IMR-90 (cell line): ENCODE results near the gene ATP10D. TPM values are rescaled to one million over a fixed set of nuclear protein-coding genes. Genes with fewer than 3 reads are reported as not detected.

ENCODE experiments used
- ATAC-seq: fragments of 200-7000 bp; cut with Tn5 transposase; 2 replicates; pipeline ENCODE4 v1.9.1; 2020; ENCODE audit warnings: low read depth, mild to moderate bottlenecking, moderate library complexity
- BruUV-seq: library from RNA; stranded (reverse); fragments of 400-500 nt; replicated peaks from 2 replicates; lab custom pipeline; 2021; lab: Mats Ljungman, UMichigan
- CTCF ChIA-PET: fragments of 300-600 bp; formaldehyde crosslinking; extraction: SDS; loops from one replicate; lab custom pipeline; 2021; ENCODE audit warnings: antibody characterized with exemption; lab: Yijun Ruan, JAX
- POLR2A ChIA-PET: fragments of 300-600 bp; sonication (Branson Sonifier 250); formaldehyde crosslinking; loops from one replicate; lab custom pipeline; 2022; ENCODE audit warnings: antibody characterized with exemption; ENCODE audit not compliant: unreplicated experiment; lab: Charles Lee
- DNase-seq: peaks from one replicate; pipeline ENCODE4 v3.0.0; 2013
- H2AFZ ChIP-seq: replicated peaks from 2 replicates; pipeline ENCODE3; 2013; ENCODE audit warnings: low read length, mild to moderate bottlenecking; ENCODE audit not compliant: poor library complexity
- H2AK5ac ChIP-seq: 2 replicates; pipeline ENCODE4 v1.6.1; 2013; ENCODE audit warnings: low read depth, low read length, inconsistent platforms
- H2AK9ac ChIP-seq: replicated peaks from 2 replicates; pipeline ENCODE3; 2013; ENCODE audit warnings: mild to moderate bottlenecking, low read depth, low read length, moderate library complexity; ENCODE audit not compliant: poor library complexity
- H2BK120ac ChIP-seq: 2 replicates; pipeline ENCODE4 v1.6.1; 2013; ENCODE audit warnings: low read depth, low read length, inconsistent platforms
- H2BK15ac ChIP-seq: 3 replicates; pipeline ENCODE4 v1.6.1; 2013; ENCODE audit warnings: low read depth, low read length, inconsistent platforms
- H2BK20ac ChIP-seq: 2 replicates; pipeline ENCODE4 v1.6.1; 2013; ENCODE audit warnings: low read depth, mild to moderate bottlenecking, inconsistent platforms, low read length, moderate library complexity
- H2BK5ac ChIP-seq: 2 replicates; pipeline ENCODE4 v1.6.1; 2013; ENCODE audit warnings: mild to moderate bottlenecking, low read depth, low read length, inconsistent platforms; ENCODE audit not compliant: poor library complexity, severe bottlenecking
- H3K14ac ChIP-seq: replicated peaks from 2 replicates; pipeline ENCODE4 v1.6.1; 2013; ENCODE audit warnings: low read depth, low read length, inconsistent platforms
- H3K18ac ChIP-seq: 2 replicates; pipeline ENCODE4 v1.6.1; 2013; ENCODE audit warnings: low read depth, low read length, control low read depth
- H3K23ac ChIP-seq: 2 replicates; pipeline ENCODE4 v1.6.1; 2013; ENCODE audit warnings: low read depth, low read length, inconsistent platforms
- H3K27ac ChIP-seq: 2 replicates; pipeline ENCODE4 v1.5.1; 2013; ENCODE audit warnings: mild to moderate bottlenecking, control low read depth, low read length; ENCODE audit not compliant: insufficient read depth
- H3K27me3 ChIP-seq: 2 replicates; pipeline ENCODE4 v1.6.1; 2013; ENCODE audit warnings: low read length; ENCODE audit not compliant: control insufficient read depth, insufficient read depth
- H3K36me3 ChIP-seq: 2 replicates; pipeline ENCODE4 v1.6.1; 2013; ENCODE audit warnings: low read length, mixed read lengths; ENCODE audit not compliant: control insufficient read depth, insufficient read depth
- H3K4ac ChIP-seq: 2 replicates; pipeline ENCODE4 v1.6.1; 2013; ENCODE audit warnings: low read depth, low read length, inconsistent platforms
- H3K4me1 ChIP-seq: 2 replicates; pipeline ENCODE4 v1.6.1; 2013; ENCODE audit warnings: low read length, mixed read lengths; ENCODE audit not compliant: control insufficient read depth, insufficient read depth
- H3K4me2 ChIP-seq: 2 replicates; pipeline ENCODE4 v1.6.1; 2013; ENCODE audit warnings: low read depth, mild to moderate bottlenecking, control low read depth, low read length, moderate library complexity
- H3K4me3 ChIP-seq: 2 replicates; pipeline ENCODE4 v1.5.1; 2013; ENCODE audit warnings: low read depth, mild to moderate bottlenecking, control low read depth, low read length, moderate library complexity; ENCODE audit not compliant: insufficient read depth
- H3K56ac ChIP-seq: 2 replicates; pipeline ENCODE4 v1.6.1; 2013; ENCODE audit warnings: low read length, inconsistent platforms; ENCODE audit not compliant: insufficient read depth; ENCODE audit errors: extremely low read depth
- H3K79me1 ChIP-seq, 2 experiments: 2 replicates each; pipeline ENCODE4 v1.6.1; 2013; ENCODE audit warnings: low read length in 2 of 2, inconsistent platforms in 1 of 2, low read depth in 1 of 2
- H3K9ac ChIP-seq: 2 replicates; pipeline ENCODE4 v1.6.1; 2013; ENCODE audit warnings: low read depth, low read length, control low read depth
- H3K9me1 ChIP-seq: 2 replicates; pipeline ENCODE4 v1.6.1; 2013; ENCODE audit warnings: low read length, inconsistent platforms; ENCODE audit not compliant: insufficient read depth
- H3K9me3 ChIP-seq: 2 replicates; pipeline ENCODE4 v1.6.1; 2013; ENCODE audit warnings: low read length; ENCODE audit not compliant: control insufficient read depth, insufficient read depth
- H4K20me1 ChIP-seq: 2 replicates; pipeline ENCODE4 v1.6.1; 2013; ENCODE audit warnings: low read length, inconsistent platforms; ENCODE audit not compliant: insufficient read depth
- H4K5ac ChIP-seq: 2 replicates; pipeline ENCODE4 v1.6.1; 2013; ENCODE audit warnings: mild to moderate bottlenecking, low read depth, low read length, control low read depth
- H4K8ac ChIP-seq, 2 experiments: 2 replicates each; pipeline ENCODE4 v1.6.1; 2013; ENCODE audit warnings: low read depth in 2 of 2, low read length in 2 of 2, control low read depth in 1 of 2, inconsistent platforms in 1 of 2
- H4K91ac ChIP-seq: 2 replicates; pipeline ENCODE4 v1.6.1; 2013; ENCODE audit warnings: low read depth, low read length, inconsistent platforms; ENCODE audit not compliant: insufficient read depth
- BHLHE40 ChIP-seq: fragments of 150-350 bp; IDR thresholded peaks from 2 replicates; pipeline ENCODE4 v1.6.1; 2016; ENCODE audit warnings: mild to moderate bottlenecking, low read depth, low read length
- CHD1 ChIP-seq: IDR thresholded peaks from 2 replicates; pipeline ENCODE4 v1.6.1; 2012; ENCODE audit warnings: low read depth, low read length, improper control_type of control experiment
- CTCF ChIP-seq: conservative IDR thresholded peaks from 2 replicates; pipeline ENCODE4 v1.5.1; 2012; ENCODE audit warnings: mild to moderate bottlenecking, low read depth, low read length, improper control_type of control experiment
- ELK1 ChIP-seq: fragments of 150-350 bp; IDR thresholded peaks from 2 replicates; pipeline ENCODE4 v1.6.1; 2016; ENCODE audit warnings: low read depth, mild to moderate bottlenecking, low read length, moderate library complexity, borderline replicate concordance
- MAFK ChIP-seq: IDR thresholded peaks from 2 replicates; pipeline ENCODE4 v1.6.1; 2012; ENCODE audit warnings: low read depth, low read length, improper control_type of control experiment
- MXI1 ChIP-seq: IDR thresholded peaks from 2 replicates; pipeline ENCODE4 v1.6.1; 2012; ENCODE audit warnings: low read depth, mild to moderate bottlenecking, low read length, moderate library complexity, borderline replicate concordance
- NFE2L2 ChIP-seq: fragments of 150-350 bp; IDR thresholded peaks from 2 replicates; pipeline ENCODE4 v1.6.1; 2016; ENCODE audit warnings: low read depth, mild to moderate bottlenecking, low read length
- RCOR1 ChIP-seq: IDR thresholded peaks from 2 replicates; pipeline ENCODE4 v1.6.1; 2012; ENCODE audit warnings: mild to moderate bottlenecking, low read length, improper control_type of control experiment; ENCODE audit not compliant: insufficient replicate concordance
- RFX5 ChIP-seq: IDR thresholded peaks from 2 replicates; pipeline ENCODE4 v1.8.0; 2012; ENCODE audit warnings: low read depth, mild to moderate bottlenecking, low read length, moderate library complexity
- SMC3 ChIP-seq: fragments of 150-350 bp; IDR thresholded peaks from 2 replicates; pipeline ENCODE4 v1.6.1; 2016; ENCODE audit warnings: low read depth, mild to moderate bottlenecking, antibody characterized with exemption, low read length, moderate library complexity
- USF2 ChIP-seq: fragments of 150-350 bp; IDR thresholded peaks from 2 replicates; pipeline ENCODE4 v1.6.1; 2017; ENCODE audit warnings: mild to moderate bottlenecking, antibody characterized with exemption, low read length, low read depth
- WGBS, 2 experiments: methylation state at CpG; one replicate each; pipeline versions ENCODE4 v1.1.5 to v1.1.7; 2013; ENCODE audit warnings: missing lambda C conversion rate in 2 of 2; ENCODE audit not compliant: insufficient read length in 1 of 2; ENCODE audit errors: extremely low coverage in 2 of 2; 5-methylcytosine and 5-hydroxymethylcytosine counted together
- dilution Hi-C: fragments of 300-500 bp; cut with HindIII; formaldehyde crosslinking; loops from one replicate; pipeline ENCODE4 v1.14.3; 2018; ENCODE audit warnings: low sequenced_read_pairs; ENCODE audit not compliant: unreplicated experiment
- in situ Hi-C: fragments of 300-500 bp; cut with MboI; formaldehyde crosslinking; loops from 3 replicates; pipeline ENCODE4 v1.14.3; 2019; ENCODE audit warnings: low sequenced_read_pairs, inconsistent platforms, mixed read lengths
- intact Hi-C: fragments of 100-400 bp; cut with micrococcal nuclease; formaldehyde crosslinking; loops from 2 replicates; pipeline ENCODE4 v1.10.0; 2022
- polyA plus RNA-seq, 3 experiments: library from polyadenylated mRNA; depleted of rRNA; stranded (reverse); fragments of >200 nt; gene quantifications; 2 replicates each; pipeline ENCODE4 v1.2.3, GENCODE V29; 2012; ENCODE audit warnings: low replicate concordance in 1 of 3
- total RNA-seq: library from RNA; depleted of rRNA; stranded (reverse); fragments of >200 nt; gene quantifications from 2 replicates; pipeline ENCODE4 v1.2.3, GENCODE V29; 2012

The ATP10D gene
- total and polyA plus RNA-seq, 2 of the 4 experiments (the other 2 are of a cell fraction) = 28.9 to 135 TPM

- Histone ChIP-seq H4K91ac (no peak overlapping the region), H3K4me3 (no peak overlapping the region), H3K56ac (no peak overlapping the region), H4K8ac (no peak overlapping the region), H3K27ac (no peak overlapping the region), H3K23ac (no peak overlapping the region), H3K14ac (no peak overlapping the region), H2AK9ac (no peak overlapping the region), H4K5ac (no peak overlapping the region), H2AFZ (no peak overlapping the region), H3K4me2 (no peak overlapping the region), H3K79me1 (no peaks in the 10 kb centered on the region), H3K9ac (no peak overlapping the region), H3K9me3 (peaks cover 6% of the 10 kb centered on the region), H3K18ac (no peak overlapping the region), H2BK120ac (no peak overlapping the region), H2BK20ac (no peak overlapping the region), H2AK5ac (no peak overlapping the region), H3K36me3 (peaks cover 23% of the 10 kb centered on the region), H3K4me1 (no peaks in the 10 kb centered on the region), H2BK15ac (no peak overlapping the region), H4K20me1 (no peaks in the 10 kb centered on the region), H2BK5ac (no peak overlapping the region), H3K27me3 (no peaks in the 10 kb centered on the region), H3K9me1 (no peaks in the 10 kb centered on the region), H3K4ac (no peak overlapping the region)
- dilution Hi-C loops = no loop called here
- ChIA-PET POLR2A (no interaction called here), CTCF (no interaction called here)
- TF ChIP-seq NFE2L2 (no peak), BHLHE40 (no peak), RCOR1 (no peak), CHD1 (no peak), SMC3 (no peak), CTCF (no peak), MXI1 (no peak), RFX5 (no peak), MAFK (no peak), USF2 (no peak), ELK1 (no peak)
- WGBS, 2 experiments = no CpG with 5 or more reads among the region's 1 CpG
- ATAC-seq = no peak
- intact Hi-C loops = no loop called here
- BruUV-seq = no TSS peak
- DNase-seq = no peak
- in situ Hi-C loops = no loop called here
Measured at GRCh38 chr4:47590325-47590724, 105.2 kb downstream of the ATP10D start.
